HG02852 (cell line): ENCODE data around the gene NUP93.
"Not testable (repeated sequence)": the region's sequence is repeated elsewhere in the genome, so short reads cannot be mapped to it uniquely, and the experiment has no call there.

ENCODE experiments used
- ATAC-seq: cut with Tn5 transposase; IDR thresholded peaks from one replicate; pipeline ENCODE4 v1.9.1; 2021; ENCODE audit warnings: mild to moderate bottlenecking, moderate library complexity; ENCODE audit not compliant: unreplicated experiment

The NUP93 gene

GRCh38 chr16:56708525-56709442 lies 21.1 kb upstream of the NUP93 start:
- ATAC-seq, result no peak

GRCh38 chr16:56709443-56710040 lies 20.4 kb upstream of the NUP93 start:
- ATAC-seq, result no peak

- ATAC-seq, result no peak
Observed at GRCh38 chr16:56710181-56710737, 19.7 kb upstream of the NUP93 start.

- no peak for ATAC-seq
Observed at GRCh38 chr16:56711862-56712261, 18.1 kb upstream of the NUP93 start.

- ATAC-seq, result no peak
Observed at GRCh38 chr16:56713794-56714193, 16.1 kb upstream of the NUP93 start.

GRCh38 chr16:56715126-56715525 lies 14.8 kb upstream of the NUP93 start:
- ATAC-seq, result no peak

- no peak for ATAC-seq
Observed at GRCh38 chr16:56716761-56717160, 13.2 kb upstream of the NUP93 start.

GRCh38 chr16:56717532-56717931 lies 12.4 kb upstream of the NUP93 start:
- not testable (repeated sequence) for ATAC-seq

- ATAC-seq, result no peak
Observed at GRCh38 chr16:56722200-56722842, 7.6 kb upstream of the NUP93 start.

GRCh38 chr16:56724191-56724590 lies 5.7 kb upstream of the NUP93 start:
- ATAC-seq, result no peak

- no peak for ATAC-seq
Observed at GRCh38 chr16:56726283-56726682, 3.6 kb upstream of the NUP93 start.

- no peak for ATAC-seq
Observed at GRCh38 chr16:56726926-56727325, 3.0 kb upstream of the NUP93 start.

GRCh38 chr16:56728027-56728426 lies 1.9 kb upstream of the NUP93 start:
- ATAC-seq, result no peak

- ATAC-seq, result no peak
Observed at GRCh38 chr16:56728980-56729734, 772 bp upstream of the NUP93 start.

GRCh38 chr16:56732366-56732765 lies 2.4 kb downstream of the NUP93 start:
- peak; percentile 43 for ATAC-seq

GRCh38 chr16:56732832-56733231 lies 2.9 kb downstream of the NUP93 start:
- ATAC-seq, result peak; percentile 37

- ATAC-seq, result no peak
Observed at GRCh38 chr16:56734429-56734828, 4.5 kb downstream of the NUP93 start.

GRCh38 chr16:56736476-56736875 lies 6.5 kb downstream of the NUP93 start:
- no peak for ATAC-seq

- ATAC-seq, result no peak
Observed at GRCh38 chr16:56737539-56737938, 7.6 kb downstream of the NUP93 start.

- no peak for ATAC-seq
Observed at GRCh38 chr16:56738221-56738620, 8.3 kb downstream of the NUP93 start.

GRCh38 chr16:56739378-56739777 lies 9.4 kb downstream of the NUP93 start:
- ATAC-seq, result not testable (repeated sequence)
